Memory B cell (primary cell): ENCODE data around the gene ZNF324B.
"Not testable (repeated sequence)": the region's sequence is repeated elsewhere in the genome, so short reads cannot be mapped to it uniquely, and the experiment has no call there.

ENCODE experiments used
- ATAC-seq: fragments of 150-1000 bp; cut with Tn5 transposase; 2 replicates; pipeline ENCODE4 v1.10.0; 2021; ENCODE audit warnings: low read depth, mild to moderate bottlenecking, moderate library complexity
- DNase-seq, 2 donors: peaks; one replicate each; pipeline ENCODE4 v3.0.0; 2022; ENCODE audit warnings: low spot score in 2 of 2
- H3K27ac Mint-ChIP-seq: one replicate; pipeline ENCODE4 v1.8.0; 2022; ENCODE audit warnings: mild to moderate bottlenecking, moderate library complexity, mixed read lengths
- H3K27me3 Mint-ChIP-seq: one replicate; pipeline ENCODE4 v1.8.0; 2022; ENCODE audit warnings: mixed read lengths
- H3K36me3 Mint-ChIP-seq: one replicate; pipeline ENCODE4 v1.8.0; 2022; ENCODE audit warnings: mild to moderate bottlenecking, mixed read lengths
- H3K4me1 Mint-ChIP-seq: one replicate; pipeline ENCODE4 v1.8.0; 2022; ENCODE audit warnings: mixed read lengths
- H3K4me3 Mint-ChIP-seq: one replicate; pipeline ENCODE4 v1.8.0; 2022; ENCODE audit warnings: mild to moderate bottlenecking, moderate library complexity, mixed read lengths
- H3K9me3 Mint-ChIP-seq: one replicate; pipeline ENCODE4 v1.8.0; 2022; ENCODE audit warnings: mixed read lengths

The ZNF324B gene

GRCh38 chr19:58451358-58452101 lies at the start of gene ZNF324B:
TSS of gene ZNF324B (plus strand) at chr19:58451622. CDS start at chr19:58453702, 2,080 bp downstream.
- Mint-ChIP-seq H3K27ac (peak within 1 kb of the TSS; percentile 87), H3K4me3 (peak within 1 kb of the TSS; percentile 87), H3K9me3 (peaks cover 6% of the 10 kb centered on the region), H3K27me3 (peaks cover 11% of the 10 kb centered on the region), H3K36me3 (peaks cover 10% of the 10 kb centered on the region), H3K4me1 (peaks cover 13% of the 10 kb centered on the region)
- DNase-seq, result peak; percentile 89 to 95
- ATAC-seq, result peak; percentile 97

- H3K4me1 Mint-ChIP-seq, result peaks cover 12% of the 10 kb centered on the region
- H3K27ac Mint-ChIP-seq, result peak overlapping the region; percentile 93
- ATAC-seq (no peak), DNase-seq (no peak)
- H3K36me3 Mint-ChIP-seq, result peaks cover 2% of the 10 kb centered on the region
- H3K4me3 Mint-ChIP-seq, result no peak overlapping the region
- H3K9me3 Mint-ChIP-seq, result no peaks in the 10 kb centered on the region
- peaks cover 11% of the 10 kb centered on the region for H3K27me3 Mint-ChIP-seq
These were observed 49.5 kb upstream of the ZNF324B start for GRCh38 chr19:58401840-58402421.

- H3K27ac Mint-ChIP-seq, H3K36me3 Mint-ChIP-seq, DNase-seq, ATAC-seq, H3K9me3 Mint-ChIP-seq, H3K27me3 Mint-ChIP-seq, H3K4me3 Mint-ChIP-seq: not testable (repeated sequence)
- peaks cover 25% of the 10 kb centered on the region for H3K4me1 Mint-ChIP-seq
These were observed 47.4 kb upstream of the ZNF324B start for GRCh38 chr19:58403920-58404478.

GRCh38 chr19:58406818-58407657 lies 44.4 kb upstream of the ZNF324B start:
- H3K4me3 Mint-ChIP-seq, result peak overlapping the region; percentile 88
- peak overlapping the region; percentile 87 for H3K27ac Mint-ChIP-seq
- ATAC-seq, result no peak
- peaks cover 2% of the 10 kb centered on the region for H3K36me3 Mint-ChIP-seq
- H3K27me3 Mint-ChIP-seq, result no peaks in the 10 kb centered on the region
- no peak for DNase-seq
- H3K4me1 Mint-ChIP-seq, result peaks cover 28% of the 10 kb centered on the region
- no peaks in the 10 kb centered on the region for H3K9me3 Mint-ChIP-seq

- Mint-ChIP-seq H3K9me3 (no peaks in the 10 kb centered on the region), H3K27ac (peak overlapping the region; percentile 87), H3K4me3 (peak overlapping the region; percentile 88), H3K4me1 (peaks cover 28% of the 10 kb centered on the region), H3K36me3 (peaks cover 2% of the 10 kb centered on the region), H3K27me3 (no peaks in the 10 kb centered on the region)
- no peak for ATAC-seq
- DNase-seq, result no peak
These were observed 43.7 kb upstream of the ZNF324B start for GRCh38 chr19:58407658-58408151.

GRCh38 chr19:58408152-58409009 lies 43.0 kb upstream of the ZNF324B start, which contains the start of gene ZNF584:
TSS of gene ZNF584 (plus strand) at chr19:58408649. CDS start at chr19:58409148, 499 bp downstream.
- peaks cover 28% of the 10 kb centered on the region for H3K4me1 Mint-ChIP-seq
- DNase-seq, result peak; percentile 89
- peak; percentile 93 for ATAC-seq
- H3K9me3 Mint-ChIP-seq, result no peaks in the 10 kb centered on the region
- no peaks in the 10 kb centered on the region for H3K27me3 Mint-ChIP-seq
- H3K4me3 Mint-ChIP-seq, result peak within 1 kb of the TSS; percentile 88
- H3K36me3 Mint-ChIP-seq, result peaks cover 2% of the 10 kb centered on the region
- H3K27ac Mint-ChIP-seq, result peak within 1 kb of the TSS; percentile 87

- no peak for ATAC-seq
- Mint-ChIP-seq H3K36me3 (peaks cover 2% of the 10 kb centered on the region), H3K4me3 (peak overlapping the region; percentile 88), H3K9me3 (no peaks in the 10 kb centered on the region), H3K4me1 (peaks cover 28% of the 10 kb centered on the region), H3K27me3 (no peaks in the 10 kb centered on the region), H3K27ac (peak overlapping the region; percentile 87)
- peak in 1 of 2 donors; percentile 37 for DNase-seq
These were observed 42.2 kb upstream of the ZNF324B start for GRCh38 chr19:58409010-58409790.

- peaks cover 17% of the 10 kb centered on the region for H3K36me3 Mint-ChIP-seq
- ATAC-seq, result no peak
These were observed 34.8 kb upstream of the ZNF324B start for GRCh38 chr19:58416604-58417003.

GRCh38 chr19:58417071-58417470 lies 34.4 kb upstream of the ZNF324B start:
- ATAC-seq (no peak), DNase-seq (no peak)
- Mint-ChIP-seq H3K36me3 (peaks cover 17% of the 10 kb centered on the region), H3K4me1 (no peaks in the 10 kb centered on the region), H3K27me3 (no peaks in the 10 kb centered on the region), H3K4me3 (no peak overlapping the region), H3K27ac (no peak overlapping the region), H3K9me3 (no peaks in the 10 kb centered on the region)

More at GRCh38 chr19:58416604-58417003, 34.8 kb upstream of the ZNF324B start:
- H3K4me3 Mint-ChIP-seq, result no peak overlapping the region
- H3K27ac Mint-ChIP-seq, result no peak overlapping the region
- H3K4me1 Mint-ChIP-seq, result no peaks in the 10 kb centered on the region
- no peaks in the 10 kb centered on the region for H3K9me3 Mint-ChIP-seq
- H3K27me3 Mint-ChIP-seq, result no peaks in the 10 kb centered on the region
- DNase-seq, result no peak

- DNase-seq (no peak), ATAC-seq (no peak)
- Mint-ChIP-seq H3K4me3 (no peak overlapping the region), H3K27me3 (no peaks in the 10 kb centered on the region), H3K36me3 (peaks cover 12% of the 10 kb centered on the region), H3K27ac (no peak overlapping the region), H3K9me3 (peaks cover 16% of the 10 kb centered on the region), H3K4me1 (no peaks in the 10 kb centered on the region)
These were observed 22.8 kb upstream of the ZNF324B start for GRCh38 chr19:58428617-58429016.

GRCh38 chr19:58429745-58430144 lies 21.7 kb upstream of the ZNF324B start:
- no peak overlapping the region for H3K4me3 Mint-ChIP-seq
- peaks cover 14% of the 10 kb centered on the region for H3K9me3 Mint-ChIP-seq
- DNase-seq, result no peak
- no peak overlapping the region for H3K27ac Mint-ChIP-seq
- H3K4me1 Mint-ChIP-seq, result no peaks in the 10 kb centered on the region
- ATAC-seq, result no peak
- H3K36me3 Mint-ChIP-seq, result peaks cover 22% of the 10 kb centered on the region
- no peaks in the 10 kb centered on the region for H3K27me3 Mint-ChIP-seq

GRCh38 chr19:58434217-58434616 lies 17.2 kb upstream of the ZNF324B start:
- Mint-ChIP-seq H3K27ac (no peak overlapping the region), H3K9me3 (peaks cover 21% of the 10 kb centered on the region), H3K4me1 (peaks cover 11% of the 10 kb centered on the region), H3K27me3 (no peaks in the 10 kb centered on the region), H3K36me3 (peaks cover 49% of the 10 kb centered on the region), H3K4me3 (no peak overlapping the region)
- ATAC-seq, result no peak
- DNase-seq, result no peak
